Activated T-cell treated with anti-CD3 and anti-CD28 coated beads, Interleukin-2, amount 50 U/mL, for 72 hours (primary cell): ENCODE data around the gene ATXN1. TPM values are rescaled to one million over a fixed set of nuclear protein-coding genes. Genes with fewer than 3 reads are reported as not detected.

Experiments
- ATAC-seq, 2 donors: fragments of 150-1000 bp; cut with Tn5 transposase; replicated peaks in 1 of 2; 2 replicates each; pipeline ENCODE4 v1.10.0; 2021; ENCODE audit warnings: moderate library complexity in 2 of 2, mild to moderate bottlenecking in 1 of 2
- DNase-seq, 2 donors: peaks; one replicate each; pipeline ENCODE4 v3.0.0; 2021 to 2022; ENCODE audit warnings: mixed read lengths in 1 of 2
- H3K27ac Mint-ChIP-seq: one replicate; pipeline ENCODE4 v1.8.0; 2022; ENCODE audit warnings: mild to moderate bottlenecking, moderate library complexity, mixed read lengths
- H3K27me3 Mint-ChIP-seq: one replicate; pipeline ENCODE4 v1.8.0; 2022; ENCODE audit warnings: low read depth, mixed read lengths
- H3K36me3 Mint-ChIP-seq, 2 donors: one replicate each; pipeline ENCODE4 v1.8.0; 2022; ENCODE audit warnings: mixed read lengths in 2 of 2, mild to moderate bottlenecking in 1 of 2; ENCODE audit not compliant: insufficient read depth in 2 of 2
- H3K4me1 Mint-ChIP-seq: one replicate; pipeline ENCODE4 v1.8.0; 2022; ENCODE audit warnings: low read depth, mixed read lengths
- H3K4me3 Mint-ChIP-seq, 2 donors: one replicate each; pipeline ENCODE4 v1.8.0; 2022; ENCODE audit warnings: mild to moderate bottlenecking in 2 of 2, mixed read lengths in 2 of 2, moderate library complexity in 2 of 2
- H3K9me3 Mint-ChIP-seq, 2 donors: one replicate each; pipeline ENCODE4 v1.8.0; 2022; ENCODE audit warnings: mixed read lengths in 2 of 2
- total RNA-seq, 2 donors: library from RNA; stranded (reverse); gene quantifications; one replicate each; pipeline ENCODE4 v1.2.3, GENCODE V29; 2022

ATXN1 gene
- total RNA-seq, 2 donors from 2014 or later: 46.5 to 65.1 TPM

- ATAC-seq (no peak), DNase-seq (peak; percentile 41 to 53)
- Mint-ChIP-seq H3K27ac (no peak overlapping the region), H3K27me3 (no peaks in the 10 kb centered on the region), H3K4me3 (no peak overlapping the region), H3K36me3 (no peaks in the 10 kb centered on the region), H3K9me3 (no peaks in the 10 kb centered on the region), H3K4me1 (no peaks in the 10 kb centered on the region)
Observed at GRCh38 chr6:16286151-16286522, 475.1 kb downstream of the ATXN1 start.

- H3K4me3 Mint-ChIP-seq: no peak overlapping the region
- ATAC-seq (no peak), DNase-seq (no peak)
- no peaks in the 10 kb centered on the region for H3K27me3 Mint-ChIP-seq
- no peaks in the 10 kb centered on the region for H3K36me3 Mint-ChIP-seq
- H3K9me3 Mint-ChIP-seq: no peaks in the 10 kb centered on the region
- H3K27ac Mint-ChIP-seq: no peak overlapping the region
- H3K4me1 Mint-ChIP-seq: no peaks in the 10 kb centered on the region
Observed at GRCh38 chr6:16285467-16286150, 475.7 kb downstream of the ATXN1 start.

GRCh38 chr6:16284472-16284871, 476.8 kb downstream of the ATXN1 start:
- Mint-ChIP-seq H3K9me3 (no peaks in the 10 kb centered on the region), H3K27me3 (no peaks in the 10 kb centered on the region)

GRCh38 chr6:16282370-16282769, 478.9 kb downstream of the ATXN1 start:
- Mint-ChIP-seq H3K27me3 (peaks cover 9% of the 10 kb centered on the region), H3K9me3 (no peaks in the 10 kb centered on the region), H3K27ac (no peak overlapping the region), H3K36me3 (no peaks in the 10 kb centered on the region), H3K4me3 (no peak overlapping the region), H3K4me1 (peaks cover 5% of the 10 kb centered on the region)
- ATAC-seq (no peak), DNase-seq (no peak)

More at GRCh38 chr6:16284472-16284871, 476.8 kb downstream of the ATXN1 start:
- ATAC-seq: no peak
- H3K4me3 Mint-ChIP-seq: no peak overlapping the region
- no peak overlapping the region for H3K27ac Mint-ChIP-seq
- H3K4me1 Mint-ChIP-seq: no peaks in the 10 kb centered on the region
- no peak for DNase-seq
- no peaks in the 10 kb centered on the region for H3K36me3 Mint-ChIP-seq

- Mint-ChIP-seq H3K4me1 (peaks cover 6% of the 10 kb centered on the region), H3K9me3 (no peaks in the 10 kb centered on the region), H3K27ac (no peak overlapping the region), H3K27me3 (peaks cover 10% of the 10 kb centered on the region), H3K36me3 (no peaks in the 10 kb centered on the region), H3K4me3 (no peak overlapping the region)
- no peak for ATAC-seq
- DNase-seq: no peak
Observed at GRCh38 chr6:16279243-16279642, 482.0 kb downstream of the ATXN1 start.

GRCh38 chr6:16278750-16279149, 482.5 kb downstream of the ATXN1 start:
- peaks cover 10% of the 10 kb centered on the region for H3K27me3 Mint-ChIP-seq
- peaks cover 6% of the 10 kb centered on the region for H3K4me1 Mint-ChIP-seq
- no peak overlapping the region for H3K4me3 Mint-ChIP-seq
- no peaks in the 10 kb centered on the region for H3K36me3 Mint-ChIP-seq
- no peak overlapping the region for H3K27ac Mint-ChIP-seq
- ATAC-seq: no peak
- DNase-seq: no peak
- no peaks in the 10 kb centered on the region for H3K9me3 Mint-ChIP-seq

- Mint-ChIP-seq H3K4me3 (no peak overlapping the region), H3K9me3 (no peaks in the 10 kb centered on the region), H3K4me1 (peaks cover 6% of the 10 kb centered on the region), H3K36me3 (no peaks in the 10 kb centered on the region), H3K27me3 (peaks cover 10% of the 10 kb centered on the region), H3K27ac (no peak overlapping the region)
- no peak for DNase-seq
- ATAC-seq: no peak
Observed at GRCh38 chr6:16278048-16278724, 483.1 kb downstream of the ATXN1 start.

- Mint-ChIP-seq H3K27me3 (peaks cover 10% of the 10 kb centered on the region), H3K4me3 (no peak overlapping the region), H3K4me1 (peaks cover 6% of the 10 kb centered on the region), H3K9me3 (no peaks in the 10 kb centered on the region), H3K36me3 (no peaks in the 10 kb centered on the region), H3K27ac (no peak overlapping the region)
- ATAC-seq: peak; percentile 36 to 57
- DNase-seq: peak; percentile 22 to 35
Observed at GRCh38 chr6:16277101-16277981, 483.9 kb downstream of the ATXN1 start.

- H3K4me3 Mint-ChIP-seq: no peak overlapping the region
- H3K4me1 Mint-ChIP-seq: peaks cover 6% of the 10 kb centered on the region
- ATAC-seq (no peak), DNase-seq (no peak)
- no peak overlapping the region for H3K27ac Mint-ChIP-seq
- H3K9me3 Mint-ChIP-seq: no peaks in the 10 kb centered on the region
- H3K27me3 Mint-ChIP-seq: peaks cover 10% of the 10 kb centered on the region
- no peaks in the 10 kb centered on the region for H3K36me3 Mint-ChIP-seq
Observed at GRCh38 chr6:16274885-16275589, 486.2 kb downstream of the ATXN1 start.

- H3K4me3 Mint-ChIP-seq: no peak overlapping the region
Observed at GRCh38 chr6:16274483-16274882, 486.8 kb downstream of the ATXN1 start.

GRCh38 chr6:16273256-16273655, 488.0 kb downstream of the ATXN1 start:
- no peaks in the 10 kb centered on the region for H3K9me3 Mint-ChIP-seq
- no peak overlapping the region for H3K4me3 Mint-ChIP-seq
- peaks cover 6% of the 10 kb centered on the region for H3K4me1 Mint-ChIP-seq
- ATAC-seq (no peak), DNase-seq (no peak)
- H3K36me3 Mint-ChIP-seq: no peaks in the 10 kb centered on the region
- no peak overlapping the region for H3K27ac Mint-ChIP-seq
- peaks cover 10% of the 10 kb centered on the region for H3K27me3 Mint-ChIP-seq

More at GRCh38 chr6:16274483-16274882, 486.8 kb downstream of the ATXN1 start:
- H3K27ac Mint-ChIP-seq: no peak overlapping the region
- H3K36me3 Mint-ChIP-seq: no peaks in the 10 kb centered on the region
- H3K9me3 Mint-ChIP-seq: no peaks in the 10 kb centered on the region
- H3K27me3 Mint-ChIP-seq: peaks cover 10% of the 10 kb centered on the region
- H3K4me1 Mint-ChIP-seq: peaks cover 6% of the 10 kb centered on the region
- no peak for ATAC-seq
- DNase-seq: no peak

GRCh38 chr6:16272201-16272600, 489.1 kb downstream of the ATXN1 start:
- no peak overlapping the region for H3K4me3 Mint-ChIP-seq
- H3K9me3 Mint-ChIP-seq: no peaks in the 10 kb centered on the region
- H3K4me1 Mint-ChIP-seq: no peaks in the 10 kb centered on the region
- DNase-seq (no peak), ATAC-seq (no peak)
- H3K27me3 Mint-ChIP-seq: no peaks in the 10 kb centered on the region
- H3K36me3 Mint-ChIP-seq: no peaks in the 10 kb centered on the region
- no peak overlapping the region for H3K27ac Mint-ChIP-seq

- DNase-seq (no peak), ATAC-seq (no peak)
- Mint-ChIP-seq H3K36me3 (no peaks in the 10 kb centered on the region), H3K9me3 (no peaks in the 10 kb centered on the region), H3K27me3 (no peaks in the 10 kb centered on the region), H3K4me3 (no peak overlapping the region), H3K4me1 (no peaks in the 10 kb centered on the region), H3K27ac (no peak overlapping the region)
Observed at GRCh38 chr6:16271428-16271827, 489.8 kb downstream of the ATXN1 start.
